GM10266 (cell line): ENCODE measurements around the gene PM20D2.

Experiments used
- DNase-seq: peaks from one replicate; pipeline ENCODE4 v3.0.0; 2012; ENCODE audit errors: extremely low spot score
- TF ChIP-seq, protein P1 (sequence below): IDR thresholded peaks from 2 replicates; pipeline ENCODE4 v1.5.1; 2012; ENCODE audit warnings: mild to moderate bottlenecking, low read depth; ENCODE audit not compliant: control insufficient read depth, insufficient read depth; ENCODE audit errors: missing control alignments

Gene PM20D2

DNA sequence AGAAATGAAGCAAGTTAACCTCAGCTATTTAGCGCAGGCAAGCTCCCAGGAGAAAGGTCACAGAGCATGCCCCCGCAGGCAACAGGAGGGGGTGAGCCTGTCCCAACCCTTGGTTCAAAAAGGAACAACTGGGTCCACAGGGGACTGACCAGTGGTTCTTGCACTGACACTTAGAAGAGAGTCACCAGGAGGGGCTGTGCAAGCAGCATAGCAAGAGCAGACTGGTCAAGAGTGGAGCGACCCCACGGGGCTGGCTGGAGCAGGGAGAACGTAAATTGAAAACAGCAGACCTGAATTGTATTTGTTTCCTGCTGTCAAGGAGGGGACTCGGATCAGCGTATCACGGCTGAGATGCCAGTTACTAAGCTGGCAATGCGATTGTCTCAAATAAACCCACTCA, 38.5 kb downstream of the PM20D2 start:
- TF ChIP-seq, protein P1, sequence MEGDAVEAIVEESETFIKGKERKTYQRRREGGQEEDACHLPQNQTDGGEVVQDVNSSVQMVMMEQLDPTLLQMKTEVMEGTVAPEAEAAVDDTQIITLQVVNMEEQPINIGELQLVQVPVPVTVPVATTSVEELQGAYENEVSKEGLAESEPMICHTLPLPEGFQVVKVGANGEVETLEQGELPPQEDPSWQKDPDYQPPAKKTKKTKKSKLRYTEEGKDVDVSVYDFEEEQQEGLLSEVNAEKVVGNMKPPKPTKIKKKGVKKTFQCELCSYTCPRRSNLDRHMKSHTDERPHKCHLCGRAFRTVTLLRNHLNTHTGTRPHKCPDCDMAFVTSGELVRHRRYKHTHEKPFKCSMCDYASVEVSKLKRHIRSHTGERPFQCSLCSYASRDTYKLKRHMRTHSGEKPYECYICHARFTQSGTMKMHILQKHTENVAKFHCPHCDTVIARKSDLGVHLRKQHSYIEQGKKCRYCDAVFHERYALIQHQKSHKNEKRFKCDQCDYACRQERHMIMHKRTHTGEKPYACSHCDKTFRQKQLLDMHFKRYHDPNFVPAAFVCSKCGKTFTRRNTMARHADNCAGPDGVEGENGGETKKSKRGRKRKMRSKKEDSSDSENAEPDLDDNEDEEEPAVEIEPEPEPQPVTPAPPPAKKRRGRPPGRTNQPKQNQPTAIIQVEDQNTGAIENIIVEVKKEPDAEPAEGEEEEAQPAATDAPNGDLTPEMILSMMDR: no peak
- no peak for DNase-seq

DNA sequence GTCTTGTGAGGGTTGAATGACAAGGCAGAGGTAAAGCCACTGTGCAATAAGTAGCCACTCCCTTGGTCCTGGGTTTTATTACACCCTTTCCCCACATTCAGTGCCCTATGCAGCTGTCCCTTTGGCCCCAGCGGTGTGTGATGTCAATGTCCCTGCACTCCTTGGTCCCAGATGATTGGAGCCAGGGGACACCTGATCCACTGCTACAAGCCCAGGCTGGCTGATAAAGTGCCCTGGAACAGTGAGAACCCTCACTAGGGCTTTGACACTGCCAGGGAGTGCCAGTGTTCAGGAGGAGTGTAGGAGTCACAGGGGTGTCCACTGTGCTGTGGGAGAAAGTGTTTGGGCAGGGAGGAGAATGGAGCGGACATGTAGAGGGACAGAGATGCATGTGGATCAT, 40.9 kb downstream of the PM20D2 start:
- TF ChIP-seq, protein P1: no peak

DNA sequence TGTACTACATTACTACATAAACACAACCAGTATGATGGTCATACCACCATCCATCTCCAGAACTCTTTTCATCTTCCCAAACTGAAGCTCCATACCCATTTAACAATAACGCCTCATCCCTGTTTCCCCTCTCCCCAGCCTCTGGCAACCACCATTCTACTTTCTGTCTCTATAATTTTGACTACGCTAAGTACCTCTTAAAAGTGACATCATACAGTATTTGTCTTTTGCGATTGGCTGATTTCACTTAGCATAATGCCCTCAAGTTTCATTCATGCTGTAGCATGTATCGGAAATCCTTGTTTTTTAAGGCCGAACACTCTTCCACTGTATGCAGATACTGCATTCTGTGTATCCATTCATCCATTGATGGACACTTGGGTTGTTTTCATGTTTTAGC, 41.6 kb downstream of the PM20D2 start:
- DNase-seq: no peak
- TF ChIP-seq, protein P1: no peak

More for the DNA sequence above, 40.9 kb downstream of the PM20D2 start:
- no peak for DNase-seq

DNA sequence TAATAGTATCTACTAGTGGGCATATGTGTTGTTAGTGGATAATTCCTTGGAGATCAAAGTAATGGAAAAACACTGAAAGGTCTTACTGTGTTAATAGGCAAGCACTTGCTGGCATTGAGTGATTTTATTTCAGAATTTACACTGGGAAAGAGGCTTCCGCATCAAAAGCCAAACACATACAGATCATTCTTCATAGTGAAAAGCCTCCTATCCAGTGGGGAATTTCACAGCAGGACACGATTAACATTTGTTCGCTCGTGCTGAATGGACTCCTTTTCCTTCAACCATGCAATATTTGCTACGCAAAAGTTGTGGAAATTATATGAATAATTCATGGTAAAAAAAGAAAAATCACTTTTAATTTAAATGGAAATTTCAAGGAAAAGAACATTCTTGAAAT, 44.9 kb downstream of the PM20D2 start:
- TF ChIP-seq, protein P1: no peak
- no peak for DNase-seq

DNA sequence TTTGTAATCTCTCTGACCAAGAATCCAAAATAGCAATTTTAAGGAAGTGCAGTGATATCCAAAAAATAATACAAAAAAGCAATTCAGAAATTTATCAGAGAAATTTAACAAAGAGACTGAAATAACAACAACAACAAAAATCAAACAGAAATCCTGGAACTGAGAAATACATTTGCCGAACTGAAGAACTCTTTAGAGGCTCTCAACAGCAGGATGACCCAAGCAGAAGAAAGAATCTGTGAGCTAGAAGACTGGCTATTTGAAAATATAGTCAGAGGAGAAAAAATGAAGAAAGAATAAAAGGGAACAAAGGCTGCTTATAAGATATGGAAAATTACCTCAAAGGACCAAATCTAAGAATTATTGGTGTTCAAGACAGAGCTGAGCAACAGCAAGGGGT, 48.7 kb downstream of the PM20D2 start:
- TF ChIP-seq, protein P1: no peak
- DNase-seq: no peak

DNA sequence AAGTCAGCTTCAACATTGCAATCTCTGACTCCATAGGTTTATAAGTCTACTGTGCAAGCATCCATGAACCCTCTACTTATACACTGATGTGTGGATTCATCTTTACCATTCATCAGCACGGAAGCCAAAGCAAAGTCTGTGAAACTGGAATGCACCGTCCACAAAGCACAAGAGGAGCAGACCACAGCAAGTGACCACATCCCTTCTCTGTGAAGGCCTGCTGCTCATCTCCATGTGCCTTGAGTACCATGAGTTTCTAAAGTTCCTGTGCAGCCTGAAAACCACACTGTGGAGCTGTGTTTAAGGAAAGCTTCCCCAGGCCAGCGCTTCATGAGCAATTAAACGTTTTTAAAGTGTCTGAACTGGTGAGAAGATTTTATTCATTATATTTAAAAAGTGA, 51.3 kb downstream of the PM20D2 start:
- TF ChIP-seq, protein P1: no peak
- no peak for DNase-seq

DNA sequence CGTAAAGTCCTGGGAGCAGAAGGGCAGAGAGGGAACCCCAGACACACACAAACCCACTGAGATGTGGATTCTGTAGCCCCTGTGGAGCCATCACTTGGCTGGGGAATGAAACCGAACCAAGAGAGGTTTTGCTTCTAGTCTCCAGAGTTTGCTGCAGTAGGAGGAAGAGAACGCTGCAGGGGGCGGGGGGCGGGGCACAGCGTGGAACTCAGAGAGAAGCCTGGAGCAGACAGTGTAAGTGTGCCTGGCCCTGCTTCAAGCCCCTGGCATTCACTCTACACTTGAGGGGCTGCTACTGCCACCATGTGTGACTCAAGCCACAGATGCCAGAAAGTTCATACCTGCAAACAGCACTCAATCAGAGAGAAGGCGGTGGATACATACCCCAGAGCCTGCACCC, 52.4 kb downstream of the PM20D2 start:
- TF ChIP-seq, protein P1: no peak
- no peak for DNase-seq

DNA sequence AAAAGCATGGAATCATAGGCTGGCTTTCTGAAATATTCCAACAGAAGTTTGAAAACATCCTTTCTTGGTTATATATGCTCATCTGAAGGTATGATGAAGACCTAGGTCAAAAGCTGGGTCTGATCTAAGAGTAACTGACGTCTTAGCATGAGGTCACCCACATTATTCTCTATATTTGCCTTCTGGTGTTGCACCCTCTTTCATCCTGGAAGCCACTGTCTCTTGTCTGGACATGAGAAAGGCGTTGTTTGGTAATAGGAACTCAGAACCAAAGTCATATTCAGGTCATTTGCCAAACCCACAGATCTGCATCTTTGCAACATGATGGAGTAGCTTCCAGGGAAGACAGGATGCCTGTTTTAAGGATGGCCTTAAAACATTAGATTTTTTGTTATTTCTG, 53.7 kb downstream of the PM20D2 start:
- TF ChIP-seq, protein P1: no peak

More for the DNA sequence above, 53.7 kb downstream of the PM20D2 start:
- no peak for DNase-seq
